ENCODE results near the gene HID1.
"Not testable (repeated sequence)": the region's sequence is repeated elsewhere in the genome, so short reads cannot be mapped to it uniquely, and the experiment has no call there.

HID1 gene

DNA sequence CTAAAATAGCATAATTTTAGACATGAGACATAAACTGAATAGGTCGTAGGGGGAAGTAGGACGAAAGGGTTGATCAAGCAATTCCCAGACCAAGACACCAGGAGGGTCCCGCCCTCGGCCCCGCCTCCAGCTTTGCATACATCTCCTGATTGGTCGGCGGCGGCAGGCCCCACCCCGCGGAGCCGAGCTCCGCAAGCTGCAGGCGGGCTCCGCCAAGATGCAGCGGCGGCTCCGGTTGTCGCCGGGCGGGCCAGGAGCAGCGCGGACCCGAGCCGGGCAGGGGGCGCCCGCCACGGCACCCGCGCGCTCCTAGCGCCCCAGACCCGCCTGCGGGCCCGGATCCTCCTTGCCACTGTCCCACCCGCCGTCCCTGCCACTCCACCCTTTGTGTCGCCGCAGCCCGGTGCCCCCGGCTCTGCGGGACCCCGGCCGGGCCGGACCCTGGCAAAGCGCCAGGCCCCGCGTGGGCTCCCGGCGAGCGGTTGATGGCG lies 14.9 kb upstream of the HID1 start, which contains the start of gene CDR2L:
Gene CDR2L (plus strand): TSS at position 215 of the 491 bp plus-strand sequence. CDS start 412 bp downstream, outside the sequence.
- H3K27me3 ChIP-seq (replicated peaks; ENCODE audit: insufficient read depth, low read length) = peaks cover 65% of the 10 kb centered on the region
- H3F3A ChIP-seq (ENCODE audit: insufficient read depth, low read length) = no peaks in the 10 kb centered on the region
- no peaks in the 10 kb centered on the region for H4K20me1 ChIP-seq (ENCODE audit: insufficient read depth, low read length)
- H3K9me2 ChIP-seq (replicated peaks; ENCODE audit: insufficient read depth, low read length) = no peaks in the 10 kb centered on the region
- peak; percentile 90 for DNase-seq
- H2AFZ ChIP-seq (ENCODE audit: low read length) = 0 out of 2 replicates have a peak within 1 kb of the TSS, but pooled peaks have one; percentile 65
- H3K4me1 ChIP-seq (ENCODE audit: low read length) = peaks cover 5% of the 10 kb centered on the region; the same call in 1 of the 2 replicates
- TF ChIP-seq EZH2phosphoT487 (IDR thresholded peaks at IDR 0.05; ENCODE audit: low read length) (no peak), EZH2 (optimal IDR thresholded peaks at IDR 0.05; ENCODE audit: low read depth, low read length) (no peak)
- TF ChIP-seq, protein P1, sequence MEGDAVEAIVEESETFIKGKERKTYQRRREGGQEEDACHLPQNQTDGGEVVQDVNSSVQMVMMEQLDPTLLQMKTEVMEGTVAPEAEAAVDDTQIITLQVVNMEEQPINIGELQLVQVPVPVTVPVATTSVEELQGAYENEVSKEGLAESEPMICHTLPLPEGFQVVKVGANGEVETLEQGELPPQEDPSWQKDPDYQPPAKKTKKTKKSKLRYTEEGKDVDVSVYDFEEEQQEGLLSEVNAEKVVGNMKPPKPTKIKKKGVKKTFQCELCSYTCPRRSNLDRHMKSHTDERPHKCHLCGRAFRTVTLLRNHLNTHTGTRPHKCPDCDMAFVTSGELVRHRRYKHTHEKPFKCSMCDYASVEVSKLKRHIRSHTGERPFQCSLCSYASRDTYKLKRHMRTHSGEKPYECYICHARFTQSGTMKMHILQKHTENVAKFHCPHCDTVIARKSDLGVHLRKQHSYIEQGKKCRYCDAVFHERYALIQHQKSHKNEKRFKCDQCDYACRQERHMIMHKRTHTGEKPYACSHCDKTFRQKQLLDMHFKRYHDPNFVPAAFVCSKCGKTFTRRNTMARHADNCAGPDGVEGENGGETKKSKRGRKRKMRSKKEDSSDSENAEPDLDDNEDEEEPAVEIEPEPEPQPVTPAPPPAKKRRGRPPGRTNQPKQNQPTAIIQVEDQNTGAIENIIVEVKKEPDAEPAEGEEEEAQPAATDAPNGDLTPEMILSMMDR (IDR thresholded peaks at IDR 0.05; ENCODE audit: low read length) = no peak
- no peak within 1 kb of the TSS for H3K9ac ChIP-seq (ENCODE audit: low read length)
- peak within 1 kb of the TSS; percentile 92 for H3K4me2 ChIP-seq (ENCODE audit: low read depth, low read length)
- H3K9me3 ChIP-seq (replicated peaks; ENCODE audit: insufficient read depth, low read length) = no peaks in the 10 kb centered on the region
- H3K4me3 ChIP-seq (ENCODE audit: low read length) = peak within 1 kb of the TSS; percentile 60
- H3K27ac ChIP-seq (ENCODE audit: low read length) = no peak within 1 kb of the TSS
- no peaks in the 10 kb centered on the region for H3K79me2 ChIP-seq (ENCODE audit: low read length)
- H3K36me3 ChIP-seq (replicated peaks; ENCODE audit: insufficient read depth, low read length) = no peaks in the 10 kb centered on the region

DNA sequence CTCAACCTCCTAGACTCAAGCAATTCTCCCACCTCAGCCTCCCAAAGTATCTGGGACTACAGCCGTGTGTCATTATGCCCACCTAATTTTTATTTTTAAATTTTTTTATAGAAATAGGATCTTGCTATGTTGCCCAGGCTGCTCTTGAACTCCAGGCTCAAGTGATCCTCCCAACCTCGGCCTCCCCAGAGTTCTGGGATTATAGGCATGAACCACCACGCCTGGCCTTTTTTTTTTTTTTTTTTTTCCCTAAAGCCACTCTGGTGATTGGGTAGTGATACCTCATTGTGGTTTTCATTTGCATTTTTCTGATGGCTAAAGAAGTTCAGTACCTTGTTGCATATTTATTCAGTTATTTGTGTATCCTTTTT lies 13.6 kb upstream of the HID1 start:
- Histone ChIP-seq H3K79me2 (ENCODE audit: low read length) (no peaks in the 10 kb centered on the region), H3K4me3 (ENCODE audit: low read length) (no peak overlapping the region), H3K9me2 (replicated peaks; ENCODE audit: insufficient read depth, low read length) (no peaks in the 10 kb centered on the region), H4K20me1 (ENCODE audit: insufficient read depth, low read length) (no peaks in the 10 kb centered on the region), H3K27me3 (replicated peaks; ENCODE audit: insufficient read depth, low read length) (peaks cover 78% of the 10 kb centered on the region), H3K9me3 (replicated peaks; ENCODE audit: insufficient read depth, low read length) (no peaks in the 10 kb centered on the region), H3K9ac (ENCODE audit: low read length) (no peak overlapping the region), H3K4me1 (ENCODE audit: low read length) (peaks cover 7% of the 10 kb centered on the region; the same call in 1 of the 2 replicates), H3F3A (ENCODE audit: insufficient read depth, low read length) (no peaks in the 10 kb centered on the region), H2AFZ (ENCODE audit: low read length) (no peak overlapping the region), H3K27ac (ENCODE audit: low read length) (no peak overlapping the region), H3K4me2 (ENCODE audit: low read depth, low read length) (no peak overlapping the region), H3K36me3 (replicated peaks; ENCODE audit: insufficient read depth, low read length) (no peaks in the 10 kb centered on the region)
- TF ChIP-seq EZH2phosphoT487 (IDR thresholded peaks at IDR 0.05; ENCODE audit: low read length) (no peak), EZH2 (optimal IDR thresholded peaks at IDR 0.05; ENCODE audit: low read depth, low read length) (no peak)
- TF ChIP-seq, protein P1 (IDR thresholded peaks at IDR 0.05; ENCODE audit: low read length) = no peak
- no peak for DNase-seq

DNA sequence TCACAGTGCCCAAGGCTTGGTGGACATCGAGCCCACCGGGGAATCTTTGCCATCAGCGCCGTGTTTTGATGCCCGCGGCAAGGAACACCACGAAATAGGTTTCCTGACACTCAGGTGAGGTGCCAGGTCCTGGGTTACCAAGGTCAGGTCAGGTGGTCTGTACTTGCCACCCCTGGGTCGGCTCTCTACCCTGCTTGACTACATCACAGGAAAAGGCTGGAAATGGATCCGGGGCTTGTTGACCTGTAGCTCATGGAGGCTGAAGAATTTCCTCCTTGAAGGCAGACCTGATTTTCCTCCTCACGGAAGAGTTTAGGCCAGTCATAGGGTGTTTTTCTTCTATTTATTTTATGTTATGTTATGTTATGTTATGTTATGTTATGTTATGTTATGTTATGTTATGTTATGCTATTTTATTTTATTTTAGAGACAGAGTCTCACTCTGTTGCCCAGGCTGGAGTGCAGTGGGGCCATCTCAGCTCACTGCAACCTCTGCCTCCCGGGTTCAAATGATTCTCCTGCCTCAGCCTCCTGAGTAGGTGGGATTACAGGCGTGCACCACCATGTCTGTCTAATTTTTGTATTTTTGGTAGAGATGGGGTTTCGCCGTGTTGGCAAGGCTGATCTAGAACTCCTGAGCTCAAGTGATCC lies 10.2 kb upstream of the HID1 start:
- not testable (repeated sequence) for H3K79me2 ChIP-seq (ENCODE audit: low read length)

More for the DNA sequence above, 10.2 kb upstream of the HID1 start:
- H3K4me3 ChIP-seq (ENCODE audit: low read length) = peak overlapping the region; percentile 55
- H3K36me3 ChIP-seq (replicated peaks; ENCODE audit: insufficient read depth, low read length); H3K9ac ChIP-seq (ENCODE audit: low read length); H3K9me3 ChIP-seq (replicated peaks; ENCODE audit: insufficient read depth, low read length); H3K9me2 ChIP-seq (replicated peaks; ENCODE audit: insufficient read depth, low read length); H3K4me1 ChIP-seq (ENCODE audit: low read length); H4K20me1 ChIP-seq (ENCODE audit: insufficient read depth, low read length); H3F3A ChIP-seq (ENCODE audit: insufficient read depth, low read length); DNase-seq; H3K27ac ChIP-seq (ENCODE audit: low read length): not testable (repeated sequence)
- H3K4me2 ChIP-seq (ENCODE audit: low read depth, low read length) = peak overlapping the region; percentile 81; the same call in 1 of the 2 replicates
- peak overlapping the region; percentile 44; the same call in 1 of the 2 replicates for H2AFZ ChIP-seq (ENCODE audit: low read length)
- peaks cover 77% of the 10 kb centered on the region for H3K27me3 ChIP-seq (replicated peaks; ENCODE audit: insufficient read depth, low read length)
